ENCODE data around the gene GSG1L.

Gene GSG1L

DNA sequence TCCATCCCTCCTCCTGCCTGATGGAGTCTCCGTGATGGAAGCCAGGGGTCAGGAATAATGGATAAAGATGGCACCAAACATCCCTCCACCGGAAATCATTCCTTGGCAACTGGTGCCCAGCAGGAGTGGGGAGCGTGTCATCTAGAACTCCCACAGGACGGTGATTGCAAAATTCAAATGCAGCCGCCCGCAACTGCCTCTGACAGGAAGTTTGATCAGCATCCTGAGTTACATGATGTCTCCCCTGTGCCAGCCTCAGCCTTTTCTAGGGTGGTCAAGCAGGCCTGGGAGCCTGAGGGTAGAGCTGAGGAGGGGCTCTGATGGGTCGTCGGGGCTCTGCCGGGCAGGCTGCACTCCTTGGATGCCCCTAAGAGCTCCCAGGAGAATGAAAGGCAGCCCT lies 52.8 kb downstream of the GSG1L start:
- no peaks in the 10 kb centered on the region for H3K9me3 Mint-ChIP-seq
- CTCF ChIA-PET = interaction anchor here (0.9 kb wide), 1 partner anchor 60 kb away, joined by 3 read pairs; no protein-coding TSS in a partner anchor
- peaks cover 19% of the 10 kb centered on the region for H3K27me3 Mint-ChIP-seq
- H3K27ac Mint-ChIP-seq = no peak overlapping the region
- no peaks in the 10 kb centered on the region for H3K4me1 Mint-ChIP-seq
- no peak overlapping the region for H3K4me3 Mint-ChIP-seq
- no peaks in the 10 kb centered on the region for H3K36me3 Mint-ChIP-seq
- DNase-seq = no peak

DNA sequence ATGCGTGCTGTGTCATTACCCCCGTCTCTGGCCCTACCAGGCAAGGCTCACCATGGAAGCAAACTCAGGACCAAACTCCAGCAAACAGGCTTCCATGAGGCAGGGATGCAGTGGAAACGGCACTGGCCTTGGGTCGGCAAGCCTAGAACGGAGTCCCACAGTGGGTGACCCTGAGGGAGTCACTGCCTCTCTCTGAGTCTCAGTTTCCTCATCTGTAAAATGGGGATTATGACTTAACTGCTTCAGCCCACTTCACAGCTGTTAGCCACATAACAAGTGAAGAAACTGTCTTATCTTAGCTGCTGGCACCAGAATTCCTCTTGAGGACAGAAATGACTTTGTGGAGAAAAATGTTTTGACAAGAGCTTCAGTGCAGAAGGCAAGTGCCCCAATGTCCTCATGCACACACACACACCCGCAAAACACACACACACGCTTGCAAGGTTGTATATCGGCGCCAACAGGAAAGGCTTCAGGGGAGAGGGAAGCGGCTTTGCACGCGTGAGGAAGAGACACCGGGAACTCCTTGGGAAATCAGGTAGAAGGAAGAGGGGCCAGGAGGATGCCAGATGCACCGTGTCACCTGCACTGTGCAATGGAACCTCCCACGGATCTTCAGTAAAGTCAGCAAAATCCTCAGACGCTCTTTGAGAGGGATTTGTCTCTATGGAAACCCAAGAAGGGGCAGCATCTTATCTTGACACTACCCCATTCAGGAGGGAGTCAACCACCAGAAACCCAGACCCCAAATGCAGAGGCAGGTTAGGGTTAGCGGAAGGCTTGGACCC lies 53.7 kb downstream of the GSG1L start:
- peaks cover 19% of the 10 kb centered on the region for H3K27me3 Mint-ChIP-seq
- H3K4me3 Mint-ChIP-seq = no peak overlapping the region
- no peaks in the 10 kb centered on the region for H3K36me3 Mint-ChIP-seq
- CTCF ChIA-PET = no interaction called here
- no peaks in the 10 kb centered on the region for H3K4me1 Mint-ChIP-seq
- no peaks in the 10 kb centered on the region for H3K9me3 Mint-ChIP-seq
- H3K27ac Mint-ChIP-seq = no peak overlapping the region
- DNase-seq = no peak

DNA sequence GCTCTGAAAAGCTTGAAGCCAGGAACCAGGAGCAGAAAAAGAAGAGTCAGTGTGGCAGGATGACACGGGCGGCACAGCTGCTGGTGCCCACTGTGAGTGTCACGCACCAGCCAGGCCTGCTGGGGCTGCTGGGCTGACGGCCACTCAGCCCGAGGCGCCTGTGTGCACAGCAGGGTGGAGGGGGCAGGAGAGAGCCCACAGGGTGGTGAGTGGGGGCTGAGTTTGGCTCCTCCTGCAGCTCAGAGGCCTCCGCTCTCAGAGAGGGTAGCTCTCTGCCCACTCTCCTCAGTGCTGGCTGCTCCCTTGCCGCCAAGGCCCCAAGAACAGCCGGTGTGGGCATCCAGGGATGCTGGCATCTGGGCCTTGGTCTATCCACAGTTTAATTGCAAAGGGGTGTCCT lies 59.6 kb downstream of the GSG1L start:
- Mint-ChIP-seq H3K4me3 (no peak overlapping the region), H3K36me3 (no peaks in the 10 kb centered on the region), H3K27ac (no peak overlapping the region), H3K27me3 (peaks cover 26% of the 10 kb centered on the region), H3K4me1 (no peaks in the 10 kb centered on the region), H3K9me3 (no peaks in the 10 kb centered on the region)
- CTCF ChIA-PET = no interaction called here
- no peak for DNase-seq

DNA sequence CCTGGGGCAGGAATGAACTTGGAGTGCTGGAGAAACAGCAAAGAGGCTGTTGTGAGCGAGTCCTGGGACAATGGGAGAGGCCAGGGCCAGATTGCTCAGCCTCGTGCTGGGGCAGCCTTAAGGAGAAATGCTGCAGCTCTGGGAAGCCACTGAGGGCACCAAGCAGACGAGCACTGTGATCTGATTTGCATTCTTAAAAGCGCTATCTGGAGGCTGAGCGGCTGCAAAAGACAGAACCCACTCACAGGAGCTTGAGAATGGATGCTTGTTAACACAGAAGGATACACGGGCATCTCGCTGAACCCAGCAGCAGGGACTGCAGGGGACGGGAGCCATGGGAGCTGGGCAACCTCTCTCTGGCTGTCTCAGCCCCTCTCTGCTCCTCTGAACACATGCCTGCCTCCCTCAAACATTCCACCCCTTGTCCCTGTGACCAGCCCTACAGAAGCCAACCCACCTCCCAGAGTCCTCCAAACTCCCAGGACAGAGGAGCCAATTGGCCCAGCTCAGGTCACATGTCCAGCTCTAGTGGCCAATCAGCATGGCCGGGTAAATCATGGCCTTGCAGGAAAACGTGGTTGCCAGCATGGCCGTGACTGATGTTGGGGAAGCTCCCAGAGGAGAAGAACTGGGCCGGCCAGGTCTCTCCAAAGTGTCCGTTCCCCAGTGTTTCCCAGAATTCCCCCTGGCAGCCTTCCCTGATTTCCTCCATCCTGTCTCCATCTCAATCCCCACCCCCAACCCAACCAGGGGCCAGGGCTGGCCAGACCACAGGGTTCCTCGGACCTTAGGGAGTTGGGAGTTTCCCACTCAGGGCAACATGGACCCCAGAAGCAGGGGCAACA lies 60.3 kb downstream of the GSG1L start:
- no peak overlapping the region for H3K4me3 Mint-ChIP-seq
- peaks cover 26% of the 10 kb centered on the region for H3K27me3 Mint-ChIP-seq
- CTCF ChIA-PET = no interaction called here
- H3K9me3 Mint-ChIP-seq = no peaks in the 10 kb centered on the region
- H3K4me1 Mint-ChIP-seq = no peaks in the 10 kb centered on the region
- no peaks in the 10 kb centered on the region for H3K36me3 Mint-ChIP-seq
- DNase-seq = no peak
- no peak overlapping the region for H3K27ac Mint-ChIP-seq

DNA sequence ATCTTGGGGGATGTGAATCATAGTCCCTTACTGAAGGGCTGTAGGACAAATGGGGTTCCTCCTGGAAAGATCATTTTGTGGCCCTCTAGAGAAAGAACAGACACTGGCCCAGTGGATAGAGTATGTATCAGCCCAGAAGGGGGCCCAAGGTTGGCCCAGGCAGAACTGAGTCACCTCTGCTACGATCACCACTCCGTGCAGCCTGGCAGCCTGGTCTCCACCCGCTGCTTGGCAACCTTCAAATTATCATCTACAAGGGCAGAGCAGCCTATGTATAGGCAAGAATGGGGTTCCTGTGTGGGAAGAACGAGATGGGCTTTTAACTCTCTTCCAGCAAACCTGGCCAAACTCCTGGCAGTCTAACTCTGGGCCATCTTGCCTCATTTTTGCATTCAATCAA lies 61.9 kb downstream of the GSG1L start:
- Mint-ChIP-seq H3K9me3 (no peaks in the 10 kb centered on the region), H3K27me3 (peaks cover 26% of the 10 kb centered on the region), H3K4me3 (no peak overlapping the region), H3K36me3 (no peaks in the 10 kb centered on the region), H3K4me1 (peaks cover under 1% of the 10 kb centered on the region), H3K27ac (no peak overlapping the region)
- no peak for DNase-seq
- CTCF ChIA-PET = no interaction called here

DNA sequence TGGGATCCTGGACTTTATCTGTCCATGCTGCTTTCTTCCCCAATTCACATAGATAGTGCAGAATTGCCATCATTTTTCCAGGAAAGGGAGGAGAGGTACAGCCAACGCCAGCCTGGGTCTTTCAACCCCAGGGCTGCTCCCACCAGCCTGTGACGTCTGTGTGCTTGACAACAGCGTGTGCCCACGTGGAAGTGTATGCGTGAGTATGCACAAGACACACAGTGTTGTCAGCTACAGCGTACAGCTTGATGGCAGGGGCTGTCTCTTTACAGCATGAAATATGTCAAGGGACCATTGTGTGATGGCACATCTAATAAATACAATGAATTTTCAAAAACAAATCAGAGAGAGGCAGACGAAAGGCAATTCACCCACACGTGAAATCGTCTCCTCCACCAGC lies 62.3 kb downstream of the GSG1L start:
- CTCF ChIA-PET = no interaction called here
- Mint-ChIP-seq H3K27me3 (peaks cover 26% of the 10 kb centered on the region), H3K4me3 (no peak overlapping the region), H3K27ac (no peak overlapping the region), H3K36me3 (no peaks in the 10 kb centered on the region), H3K4me1 (peaks cover 4% of the 10 kb centered on the region), H3K9me3 (no peaks in the 10 kb centered on the region)
- no peak for DNase-seq

DNA sequence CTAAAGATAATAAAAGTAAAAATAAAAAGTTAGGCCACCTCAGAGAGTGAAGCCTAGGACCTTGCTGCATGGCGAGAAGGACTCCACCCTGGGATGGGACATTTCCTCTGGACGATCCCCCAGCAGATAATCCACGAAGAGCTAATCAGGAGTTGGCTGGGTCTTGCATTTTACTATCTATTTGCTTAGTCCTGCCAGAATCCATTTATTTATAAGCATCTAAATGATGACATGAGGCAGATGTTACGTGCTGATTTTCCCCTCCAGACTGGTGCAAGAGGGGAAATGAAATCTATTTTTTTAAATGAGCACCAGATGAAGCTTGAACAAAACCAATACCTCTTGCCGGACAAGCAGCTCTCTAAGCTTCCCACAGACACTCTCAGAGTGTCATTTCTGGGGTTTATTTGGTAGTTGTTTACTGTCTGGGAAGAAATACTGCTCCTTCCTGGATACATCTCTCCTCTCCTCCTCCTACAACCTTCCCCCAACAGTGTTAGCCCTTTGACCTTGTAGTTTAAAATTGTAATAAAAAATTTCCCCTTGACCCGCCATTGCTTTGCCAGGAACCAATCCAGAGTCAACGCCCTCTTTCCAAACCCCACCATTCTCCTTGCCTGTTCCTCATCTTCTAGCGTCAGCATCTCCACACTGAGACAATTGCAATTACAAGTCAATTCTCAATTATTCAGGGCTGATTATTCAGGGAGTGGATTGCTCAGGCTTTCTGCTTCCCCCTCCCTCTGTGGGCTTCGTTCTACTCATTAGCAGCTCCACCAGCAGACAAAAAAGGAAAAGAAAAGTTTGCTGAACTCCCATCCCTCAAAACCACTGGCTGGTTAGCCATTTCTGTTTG lies 63.0 kb downstream of the GSG1L start:
- CTCF ChIA-PET = no interaction called here
- peaks cover 3% of the 10 kb centered on the region for H3K36me3 Mint-ChIP-seq
- peaks cover 10% of the 10 kb centered on the region for H3K4me1 Mint-ChIP-seq
- DNase-seq = no peak
- no peak overlapping the region for H3K4me3 Mint-ChIP-seq
- H3K27me3 Mint-ChIP-seq = peaks cover 26% of the 10 kb centered on the region
- peaks cover 3% of the 10 kb centered on the region for H3K9me3 Mint-ChIP-seq
- no peak overlapping the region for H3K27ac Mint-ChIP-seq

DNA sequence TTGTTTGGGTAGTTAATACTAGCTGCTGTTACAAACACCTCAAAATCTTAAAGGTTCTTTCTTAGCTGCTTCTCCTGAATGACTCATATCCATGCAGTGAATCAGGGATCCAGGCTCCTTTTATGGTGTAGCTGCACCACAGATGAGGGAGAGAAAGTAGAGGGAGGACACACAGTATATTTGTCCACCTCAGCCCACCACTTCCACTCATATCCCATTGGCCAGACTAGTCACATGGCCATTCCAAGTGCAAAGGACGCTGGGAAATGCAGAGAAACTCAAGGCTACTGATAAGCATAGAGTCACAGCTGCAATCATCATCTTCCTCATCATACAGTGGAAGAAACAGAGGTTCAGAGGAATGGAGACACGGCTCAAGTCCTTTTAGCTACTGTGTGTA lies 63.8 kb downstream of the GSG1L start:
- H3K27me3 Mint-ChIP-seq = peaks cover 26% of the 10 kb centered on the region
- H3K9me3 Mint-ChIP-seq = peaks cover 5% of the 10 kb centered on the region
- no peak overlapping the region for H3K27ac Mint-ChIP-seq
- CTCF ChIA-PET = no interaction called here
- no peak overlapping the region for H3K4me3 Mint-ChIP-seq
- DNase-seq = no peak
- H3K4me1 Mint-ChIP-seq = peaks cover 19% of the 10 kb centered on the region
- H3K36me3 Mint-ChIP-seq = peaks cover 4% of the 10 kb centered on the region

DNA sequence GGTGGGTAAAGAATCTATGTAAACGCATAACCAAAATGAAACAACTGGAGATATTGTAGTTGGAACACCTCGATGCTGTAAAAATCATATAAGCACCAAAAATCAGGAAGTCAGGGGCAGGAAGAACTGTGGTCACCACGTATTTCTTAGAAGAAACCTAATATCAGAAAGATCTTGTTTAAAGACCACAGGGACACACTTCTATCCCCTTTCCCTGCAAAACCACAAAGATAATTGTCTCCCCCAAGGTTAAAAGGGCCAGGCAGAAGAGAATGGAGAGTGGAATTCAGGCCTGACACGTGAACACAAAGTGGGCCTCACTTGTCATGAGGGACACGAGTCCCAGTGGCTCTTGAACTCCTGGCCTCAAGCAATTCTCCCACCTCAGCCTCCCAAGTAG lies 68.1 kb downstream of the GSG1L start:
- peaks cover 4% of the 10 kb centered on the region for H3K27me3 Mint-ChIP-seq
- H3K36me3 Mint-ChIP-seq = peaks cover 10% of the 10 kb centered on the region
- H3K9me3 Mint-ChIP-seq = peaks cover 18% of the 10 kb centered on the region
- DNase-seq = peak; percentile 27
- H3K4me3 Mint-ChIP-seq = no peak overlapping the region
- CTCF ChIA-PET = no interaction called here
- H3K27ac Mint-ChIP-seq = peak overlapping the region; percentile 3
- peaks cover 25% of the 10 kb centered on the region for H3K4me1 Mint-ChIP-seq

DNA sequence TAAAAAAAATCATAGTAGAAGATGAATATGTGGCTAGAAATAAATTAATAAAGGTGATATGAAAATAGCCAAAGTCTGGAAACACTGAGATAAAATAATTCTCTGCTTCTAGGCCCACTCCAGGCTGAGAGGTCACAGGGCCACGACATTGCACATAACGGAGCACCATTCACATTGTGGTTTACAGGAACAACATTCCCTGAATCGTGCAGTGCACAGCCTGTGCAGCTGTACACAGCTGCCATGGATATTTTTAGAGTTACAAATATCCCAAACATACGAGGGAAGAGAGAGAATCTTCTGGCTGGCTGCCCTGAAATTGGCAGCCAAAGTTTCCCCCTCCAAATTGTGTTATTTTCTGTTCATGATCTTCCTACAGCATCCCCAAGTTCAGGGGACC lies 68.8 kb downstream of the GSG1L start:
- Mint-ChIP-seq H3K4me3 (no peak overlapping the region), H3K27me3 (peaks cover 4% of the 10 kb centered on the region), H3K4me1 (peaks cover 25% of the 10 kb centered on the region), H3K36me3 (peaks cover 10% of the 10 kb centered on the region), H3K27ac (no peak overlapping the region), H3K9me3 (peaks cover 18% of the 10 kb centered on the region)
- CTCF ChIA-PET = no interaction called here
- DNase-seq = no peak

DNA sequence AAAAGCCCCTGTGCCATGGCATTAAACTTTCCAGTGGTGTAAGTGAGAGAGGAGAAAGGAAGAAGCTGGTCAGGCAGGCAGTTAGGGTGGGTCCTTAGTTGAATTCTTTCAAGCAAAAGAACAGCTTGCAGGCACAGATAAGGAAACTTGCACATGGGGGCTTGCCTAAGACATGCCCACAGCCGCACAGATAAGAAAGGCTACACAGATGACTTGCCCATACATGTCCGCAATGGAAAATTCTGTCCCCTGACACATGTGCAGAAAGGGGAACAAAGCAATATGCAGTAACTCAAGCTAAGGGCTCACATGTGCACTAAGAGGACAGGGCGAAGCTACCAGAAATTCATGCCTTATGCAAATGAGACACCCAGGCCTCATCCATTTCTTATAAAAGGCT lies 69.9 kb downstream of the GSG1L start:
- DNase-seq = no peak
- Mint-ChIP-seq H3K27ac (no peak overlapping the region), H3K27me3 (peaks cover 4% of the 10 kb centered on the region), H3K4me1 (peaks cover 25% of the 10 kb centered on the region), H3K4me3 (no peak overlapping the region), H3K36me3 (peaks cover 10% of the 10 kb centered on the region), H3K9me3 (peaks cover 18% of the 10 kb centered on the region)
- CTCF ChIA-PET = interaction anchor here (1.1 kb wide), 1 partner anchor 21 kb away, joined by 3 read pairs; no protein-coding TSS in a partner anchor

DNA sequence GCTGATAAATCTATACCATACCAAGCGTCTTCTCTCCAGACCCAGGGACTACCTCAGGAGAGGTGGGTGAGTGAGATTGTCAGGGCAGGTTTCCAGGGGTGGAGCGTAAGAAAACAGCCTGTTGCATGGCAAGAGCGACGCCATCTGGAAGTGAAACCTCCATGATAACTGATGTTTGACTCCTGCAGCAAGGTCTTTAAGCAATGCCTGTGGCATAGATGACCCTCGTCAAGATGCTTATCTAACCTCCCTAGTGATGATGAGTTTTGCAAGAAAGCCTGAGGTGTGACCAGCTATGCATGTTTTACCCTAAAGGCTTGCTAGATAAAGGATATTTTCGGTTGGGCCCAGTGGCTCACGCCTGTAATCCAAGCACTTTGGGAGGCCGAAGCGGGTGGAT lies 71.6 kb downstream of the GSG1L start:
- CTCF ChIA-PET = no interaction called here
- H3K27ac Mint-ChIP-seq = no peak overlapping the region
- H3K36me3 Mint-ChIP-seq = peaks cover 10% of the 10 kb centered on the region
- H3K4me3 Mint-ChIP-seq = no peak overlapping the region
- no peak for DNase-seq
- H3K4me1 Mint-ChIP-seq = peaks cover 25% of the 10 kb centered on the region
- peaks cover 4% of the 10 kb centered on the region for H3K27me3 Mint-ChIP-seq
- H3K9me3 Mint-ChIP-seq = peaks cover 18% of the 10 kb centered on the region

DNA sequence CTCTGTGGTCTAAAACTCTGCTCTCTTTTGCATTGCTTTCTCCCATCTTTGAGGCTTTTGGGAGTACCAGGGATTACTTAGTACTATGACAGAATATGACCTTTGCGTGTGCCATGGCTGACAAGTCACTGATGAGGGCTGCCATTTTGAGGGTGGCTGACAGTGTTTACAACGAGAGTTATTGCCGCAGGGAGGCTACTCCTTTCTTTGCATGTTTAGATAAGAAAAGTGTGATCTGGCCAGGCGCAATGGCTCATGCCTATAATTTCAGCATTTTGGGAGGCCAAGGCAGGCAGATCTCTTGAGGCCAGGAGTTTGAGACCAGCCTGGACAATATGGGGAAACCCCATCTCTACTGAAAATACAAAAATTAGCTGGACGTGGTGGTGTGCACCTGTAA lies 77.5 kb downstream of the GSG1L start:
- no peak for DNase-seq
- no peak overlapping the region for H3K27ac Mint-ChIP-seq
- H3K9me3 Mint-ChIP-seq = peaks cover 2% of the 10 kb centered on the region
- H3K4me1 Mint-ChIP-seq = no peaks in the 10 kb centered on the region
- CTCF ChIA-PET = no interaction called here
- no peaks in the 10 kb centered on the region for H3K36me3 Mint-ChIP-seq
- H3K4me3 Mint-ChIP-seq = no peak overlapping the region
- peaks cover 17% of the 10 kb centered on the region for H3K27me3 Mint-ChIP-seq

DNA sequence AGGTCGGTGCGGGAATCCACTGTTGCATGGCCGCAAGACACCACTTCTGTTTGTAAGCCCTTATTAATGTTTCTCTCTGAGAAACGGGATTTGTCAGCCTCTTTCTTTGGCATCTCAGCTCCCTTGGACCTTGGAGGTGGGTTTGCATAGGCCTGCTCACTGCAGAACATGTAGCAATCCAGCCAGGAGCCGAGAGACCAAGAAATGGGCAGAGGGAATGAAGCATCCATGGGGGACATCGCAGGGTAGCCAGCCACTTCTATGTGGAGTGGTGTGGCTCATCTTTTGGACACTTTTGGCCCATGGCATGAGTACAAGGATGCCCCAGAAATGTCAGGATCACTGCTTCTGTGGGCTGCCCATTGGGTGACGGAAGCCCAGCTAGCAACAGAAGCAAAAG lies 79.4 kb downstream of the GSG1L start:
- Mint-ChIP-seq H3K36me3 (no peaks in the 10 kb centered on the region), H3K4me3 (no peak overlapping the region), H3K4me1 (no peaks in the 10 kb centered on the region), H3K9me3 (peaks cover 2% of the 10 kb centered on the region), H3K27ac (no peak overlapping the region), H3K27me3 (peaks cover 29% of the 10 kb centered on the region)
- no peak for DNase-seq
- CTCF ChIA-PET = no interaction called here
